Esophagus squamous epithelium (tissue), 4 donors: ENCODE results near the gene AIG1.
"Not testable (repeated sequence)": the region's sequence is repeated elsewhere in the genome, so short reads cannot be mapped to it uniquely, and the experiment has no call there.

ENCODE experiments used
- POLR2A ChIP-seq, 4 donors: fragments of 450-650 bp; IDR thresholded peaks; one replicate each; pipeline ENCODE4 v1.6.1; 2017; ENCODE audit warnings: antibody characterized with exemption in 4 of 4, mild to moderate bottlenecking in 4 of 4, moderate library complexity in 3 of 4
- TF ChIP-seq, protein P1 (sequence below), 6 experiments: fragments of 450-650 bp in 4 of 6; fragments of 200-600 bp in 2 of 6; sonication (generic) in 2 of 6; IDR thresholded peaks; one replicate each; pipeline ENCODE4 v1.5.1; 2016 to 2019; ENCODE audit warnings: antibody characterized with exemption in 6 of 6, mild to moderate bottlenecking in 4 of 6, moderate library complexity in 4 of 6

DNA sequence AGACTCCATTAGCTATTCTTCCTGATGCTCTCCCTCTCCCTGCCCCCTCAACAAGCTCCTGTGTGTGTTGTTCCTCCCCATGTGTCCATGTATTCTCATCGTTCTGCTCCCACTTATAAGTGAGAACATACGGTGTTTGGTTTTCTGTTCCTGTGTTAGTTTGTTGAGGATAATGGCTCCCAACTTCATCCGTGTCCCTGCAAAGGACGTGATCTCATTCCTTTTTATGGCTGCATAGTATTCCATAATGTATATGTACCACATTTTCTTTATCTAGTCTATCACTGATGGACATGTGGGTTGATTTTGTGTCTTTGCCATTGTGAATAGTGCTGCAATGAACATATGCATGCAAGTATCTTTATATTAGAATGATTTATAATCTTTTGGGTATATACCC is 16.3 kb upstream of the AIG1 start:
- TF ChIP-seq, protein P1, sequence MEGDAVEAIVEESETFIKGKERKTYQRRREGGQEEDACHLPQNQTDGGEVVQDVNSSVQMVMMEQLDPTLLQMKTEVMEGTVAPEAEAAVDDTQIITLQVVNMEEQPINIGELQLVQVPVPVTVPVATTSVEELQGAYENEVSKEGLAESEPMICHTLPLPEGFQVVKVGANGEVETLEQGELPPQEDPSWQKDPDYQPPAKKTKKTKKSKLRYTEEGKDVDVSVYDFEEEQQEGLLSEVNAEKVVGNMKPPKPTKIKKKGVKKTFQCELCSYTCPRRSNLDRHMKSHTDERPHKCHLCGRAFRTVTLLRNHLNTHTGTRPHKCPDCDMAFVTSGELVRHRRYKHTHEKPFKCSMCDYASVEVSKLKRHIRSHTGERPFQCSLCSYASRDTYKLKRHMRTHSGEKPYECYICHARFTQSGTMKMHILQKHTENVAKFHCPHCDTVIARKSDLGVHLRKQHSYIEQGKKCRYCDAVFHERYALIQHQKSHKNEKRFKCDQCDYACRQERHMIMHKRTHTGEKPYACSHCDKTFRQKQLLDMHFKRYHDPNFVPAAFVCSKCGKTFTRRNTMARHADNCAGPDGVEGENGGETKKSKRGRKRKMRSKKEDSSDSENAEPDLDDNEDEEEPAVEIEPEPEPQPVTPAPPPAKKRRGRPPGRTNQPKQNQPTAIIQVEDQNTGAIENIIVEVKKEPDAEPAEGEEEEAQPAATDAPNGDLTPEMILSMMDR (IDR thresholded peaks at IDR 0.05): not testable (repeated sequence)
- not testable (repeated sequence) for TF ChIP-seq POLR2A (IDR thresholded peaks at IDR 0.05)
